HCT116 (cell line): ENCODE measurements around the gene WDHD1. TPM values are rescaled to one million over a fixed set of nuclear protein-coding genes. Genes with fewer than 3 reads are reported as not detected.

Source experiments
- ATAC-seq: fragments of 200-7000 bp; cut with Tn5 transposase; 2 replicates; pipeline ENCODE4 v1.9.1; 2020; ENCODE audit warnings: mild to moderate bottlenecking, moderate library complexity
- BruUV-seq: library from RNA; stranded (reverse); fragments of 400-500 nt; replicated peaks from 2 replicates; lab custom pipeline; 2021; lab: Mats Ljungman, UMichigan
- CTCF ChIA-PET: fragments of 300-600 bp; sonication (Branson Sonifier 250); formaldehyde crosslinking; loops from one replicate; lab custom pipeline; 2021; ENCODE audit warnings: antibody characterized with exemption; lab: Charles Lee
- POLR2A ChIA-PET: fragments of 300-600, 350-600 bp; sonication (Branson Sonifier 250); formaldehyde crosslinking; loops from one replicate; lab custom pipeline; 2021; ENCODE audit warnings: antibody characterized with exemption; lab: Charles Lee
- RAD21 ChIA-PET, 2 experiments: fragments of 300-600 bp; sonication (Branson Sonifier 250); formaldehyde crosslinking; loops; one replicate each; lab custom pipeline; 2023; ENCODE audit warnings: low total read pairs in 2 of 2; ENCODE audit not compliant: uncharacterized antibody in 2 of 2, unreplicated experiment in 2 of 2, low non-redundant PET in 1 of 2; lab: Charles Lee
- DNase-seq: peaks from one replicate; pipeline ENCODE4 v3.0.0-alpha.2; 2010; ENCODE audit warnings: low read depth, low spot score
- H2AFZ ChIP-seq: fragments of 200-600 bp; shearing (Covaris generic), sonication (generic); 2 replicates; pipeline ENCODE4 v1.6.1; 2017; ENCODE audit warnings: low read depth, mixed run types, mixed read lengths, antibody characterized with exemption, low read length; ENCODE audit not compliant: poor library complexity, severe bottlenecking
- H3K27ac ChIP-seq: 2 replicates; pipeline ENCODE4 v1.5.1; 2012; ENCODE audit warnings: low read depth, low read length
- H3K27me3 ChIP-seq: fragments of 200-600 bp; sonication (generic); 2 replicates; pipeline ENCODE4 v1.6.1; 2016; ENCODE audit warnings: mixed run types, low read length, mixed read lengths; ENCODE audit not compliant: insufficient read depth
- H3K36me3 ChIP-seq, 2 experiments: fragments of 200-500 bp in 1 of 2; fragments of 200-600 bp in 1 of 2; sonication (Bioruptor generic) in 1 of 2; sonication (generic) in 1 of 2; 2 replicates each; pipeline versions ENCODE4 v1.5.1 to v1.6.1; 2014 to 2016; ENCODE audit warnings: low read length in 2 of 2, inconsistent platforms in 1 of 2, mixed read lengths in 1 of 2, mixed run types in 1 of 2; ENCODE audit not compliant: insufficient read depth in 2 of 2, control insufficient read depth in 1 of 2
- H3K4me1 ChIP-seq, 2 experiments: fragments of 200-600 bp in 1 of 2; sonication (generic) in 1 of 2; 2 replicates each; pipeline versions ENCODE4 v1.5.1 to v1.6.1; 2012 to 2017; ENCODE audit warnings: low read length in 2 of 2, inconsistent platforms in 1 of 2, mild to moderate bottlenecking in 1 of 2, mixed read lengths in 1 of 2, mixed run types in 1 of 2, moderate library complexity in 1 of 2; ENCODE audit not compliant: insufficient read depth in 2 of 2, control insufficient read depth in 1 of 2
- H3K4me2 ChIP-seq: fragments of 200-600 bp; sonication (generic); 2 replicates; pipeline ENCODE4 v1.6.1; 2017; ENCODE audit warnings: mixed run types, low read length, mixed read lengths
- H3K4me3 ChIP-seq, 2 experiments: fragments of 200-600 bp in 1 of 2; sonication (generic) in 1 of 2; replicated peaks in 1 of 2; 2 replicates each; pipeline ENCODE4 v1.5.1; 2011 to 2016; ENCODE audit warnings: low read length in 2 of 2, control low read depth in 1 of 2, low read depth in 1 of 2, mild to moderate bottlenecking in 1 of 2, mixed read lengths in 1 of 2, mixed run types in 1 of 2
- H3K79me2 ChIP-seq: fragments of 200-600 bp; sonication (generic); 2 replicates; pipeline ENCODE4 v1.6.1; 2017; ENCODE audit warnings: mild to moderate bottlenecking, mixed run types, low read length, moderate library complexity, mixed read lengths; ENCODE audit not compliant: insufficient read depth
- H3K9ac ChIP-seq: fragments of 200-600 bp; sonication (generic); 2 replicates; pipeline ENCODE4 v1.6.1; 2016; ENCODE audit warnings: low read length, mixed read lengths
- H3K9me2 ChIP-seq: fragments of 200-600 bp; sonication (generic), shearing (Covaris generic); 2 replicates; pipeline ENCODE4 v1.6.1; 2017; ENCODE audit warnings: mixed run types, mild to moderate bottlenecking, moderate library complexity; ENCODE audit not compliant: insufficient read depth
- H3K9me3 ChIP-seq, 2 experiments: fragments of 200-500 bp in 1 of 2; fragments of 200-600 bp in 1 of 2; sonication (Bioruptor generic) in 1 of 2; sonication (generic) in 1 of 2; 2 replicates each; pipeline ENCODE4 v1.6.1; 2014 to 2017; ENCODE audit warnings: low read length in 2 of 2, mixed read lengths in 2 of 2, inconsistent platforms in 1 of 2, low read depth in 1 of 2, mild to moderate bottlenecking in 1 of 2, mixed run types in 1 of 2, moderate library complexity in 1 of 2; ENCODE audit not compliant: control insufficient read depth in 1 of 2, insufficient read depth in 1 of 2
- H4K20me1 ChIP-seq: fragments of 200-600 bp; sonication (generic), shearing (Covaris generic); 2 replicates; pipeline ENCODE4 v1.6.1; 2017; ENCODE audit warnings: mixed run types, mild to moderate bottlenecking, moderate library complexity; ENCODE audit not compliant: insufficient read depth
- CBX3 ChIP-seq: IDR thresholded peaks from 2 replicates; pipeline ENCODE4 v1.6.1; 2012; ENCODE audit warnings: low read depth
- CEBPB ChIP-seq: IDR thresholded peaks from 2 replicates; pipeline ENCODE4 v1.6.1; 2012; ENCODE audit warnings: low read depth
- EGR1 ChIP-seq: IDR thresholded peaks from 2 replicates; pipeline ENCODE4 v1.6.1; 2012; ENCODE audit warnings: low read depth
- EZH2phosphoT487 ChIP-seq: fragments of 200-600 bp; IDR thresholded peaks from 2 replicates; pipeline ENCODE4 v1.6.1; 2018; ENCODE audit warnings: antibody characterized with exemption, borderline replicate concordance
- FOSL1 ChIP-seq: IDR thresholded peaks from 2 replicates; pipeline ENCODE4 v1.6.1; 2012; ENCODE audit warnings: low read depth
- JUND ChIP-seq: IDR thresholded peaks from 2 replicates; pipeline ENCODE4 v1.6.1; 2012
- POLR2A ChIP-seq: IDR thresholded peaks from 2 replicates; pipeline ENCODE4 v1.7.0; 2011; ENCODE audit warnings: borderline replicate concordance; ENCODE audit not compliant: insufficient read depth, insufficient read length; ENCODE audit errors: extremely low read depth
- POLR2AphosphoS5 ChIP-seq: IDR thresholded peaks from 2 replicates; pipeline ENCODE4 v1.6.1; 2011; ENCODE audit warnings: mild to moderate bottlenecking, low read depth, low read length, moderate library complexity
- SIN3A ChIP-seq: IDR thresholded peaks from 2 replicates; pipeline ENCODE4 v1.6.1; 2012; ENCODE audit warnings: low read depth
- SRF ChIP-seq: IDR thresholded peaks from 2 replicates; pipeline ENCODE4 v1.6.1; 2012; ENCODE audit warnings: low read depth
- TCF7L2 ChIP-seq: IDR thresholded peaks from 2 replicates; pipeline ENCODE4 v1.7.0; 2011; ENCODE audit warnings: borderline replicate concordance, inconsistent platforms; ENCODE audit not compliant: insufficient read depth, insufficient read length; ENCODE audit errors: extremely low read depth
- YY1 ChIP-seq: IDR thresholded peaks from 2 replicates; pipeline ENCODE4 v1.6.1; 2011; ENCODE audit warnings: low read length, low read depth, moderate library complexity, mild to moderate bottlenecking; ENCODE audit not compliant: insufficient replicate concordance; ENCODE audit errors: extremely low read depth
- ZNF274 ChIP-seq: fragments of 200-500 bp; sonication (Bioruptor generic); IDR thresholded peaks from 2 replicates; pipeline ENCODE4 v1.6.1; 2014; ENCODE audit warnings: mild to moderate bottlenecking, low read depth, low read length, inconsistent platforms
- intact Hi-C: fragments of 100-400 bp; cut with micrococcal nuclease; formaldehyde crosslinking; loops from 2 replicates; pipeline ENCODE4 v1.10.0; 2022
- total RNA-seq: library from RNA; stranded (reverse); gene quantifications from one replicate; pipeline ENCODE4 v1.2.1, GENCODE V29; 2021; ENCODE audit not compliant: unreplicated experiment
- TF ChIP-seq, protein P1 (sequence below), 3 experiments: fragments of 200-600 bp in 1 of 3; sonication (generic) in 1 of 3; IDR thresholded peaks in 2 of 3; conservative IDR thresholded peaks in 1 of 3; 2 replicates each; pipeline ENCODE4 v1.5.1; 2012 to 2017; ENCODE audit warnings: low read depth in 2 of 3, low read length in 2 of 3, antibody characterized with exemption in 1 of 3, borderline replicate concordance in 1 of 3, control low read depth in 1 of 3, mild to moderate bottlenecking in 1 of 3, mixed read lengths in 1 of 3, mixed run types in 1 of 3, moderate library complexity in 1 of 3; ENCODE audit not compliant: insufficient read depth in 1 of 3
- TF ChIP-seq, protein P2 (sequence below): IDR thresholded peaks from 2 replicates; pipeline ENCODE4 v1.6.1; 2012
- TF ChIP-seq, protein P3 (sequence below): IDR thresholded peaks from 2 replicates; pipeline ENCODE4 v1.6.1; 2012; ENCODE audit warnings: low read depth
- TF ChIP-seq, protein P4 (sequence below): IDR thresholded peaks from 2 replicates; pipeline ENCODE4 v1.6.1; 2011; ENCODE audit warnings: mild to moderate bottlenecking, low read length, moderate library complexity; ENCODE audit not compliant: insufficient replicate concordance; ENCODE audit errors: extremely low read depth

WDHD1 gene
- total RNA-seq, 1 experiment from 2014 or later, result 44.3 TPM

DNA sequence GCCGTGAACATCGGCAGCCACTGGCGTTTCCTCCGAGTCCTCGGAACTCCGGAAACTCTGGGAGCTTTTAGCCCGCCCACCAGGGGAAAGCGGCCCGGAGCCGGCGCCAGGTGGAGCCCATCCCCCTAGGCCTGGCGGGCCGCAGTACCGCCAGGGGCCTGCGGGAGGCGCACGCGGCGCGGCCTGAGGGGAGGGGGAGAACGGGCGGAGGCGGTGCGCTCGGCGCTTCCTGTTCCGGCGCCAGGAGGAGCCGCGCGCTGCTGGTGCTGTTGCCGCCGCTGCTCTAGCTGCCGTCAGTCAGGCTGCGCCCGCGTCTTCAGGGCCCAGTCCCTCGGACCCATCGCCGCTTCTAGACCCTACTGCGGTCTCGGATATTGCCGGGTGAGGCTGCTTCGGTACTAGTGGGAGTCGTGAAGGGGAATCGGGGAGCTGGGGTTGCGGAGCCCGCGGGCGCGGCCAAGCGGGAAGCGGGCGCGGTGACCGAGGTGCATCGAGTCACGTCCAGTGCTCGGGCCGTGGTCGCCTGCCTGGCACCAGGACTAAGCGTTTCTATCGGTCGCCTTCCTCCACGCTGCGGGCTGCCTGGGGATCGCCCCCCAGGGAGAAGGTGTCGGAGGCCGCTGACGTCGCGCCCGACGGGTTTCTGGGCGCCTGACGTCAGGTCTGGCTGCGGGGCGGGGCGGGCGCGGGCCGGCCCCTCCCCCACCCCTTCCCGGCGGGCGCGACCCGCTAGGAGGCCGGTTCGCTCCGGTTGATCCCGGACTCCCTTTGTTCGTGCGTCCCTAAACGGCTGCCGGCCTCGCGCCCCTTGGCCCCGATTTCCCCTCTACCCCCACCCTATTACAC is 24.7 kb upstream of the WDHD1 start, which contains the start of gene MAPK1IP1L:
MAPK1IP1L (plus strand) TSS at position 225 of the 846 bp plus-strand sequence. CDS start 10,037 bp downstream, outside the sequence.
- Histone ChIP-seq H3K9me3 (no peaks in the 10 kb centered on the region), H3K36me3 (peaks cover 0 to 6% of the 10 kb centered on the region in 2 experiments; a peak in 2 of 4 replicates), H3K9ac (peak within 1 kb of the TSS; percentile 98), H3K79me2 (peaks cover 48% of the 10 kb centered on the region), H3K4me1 (peaks cover 4 to 21% of the 10 kb centered on the region in 2 experiments; a peak in 3 of 4 replicates), H2AFZ (no peak within 1 kb of the TSS), H3K27me3 (no peaks in the 10 kb centered on the region), H3K9me2 (no peaks in the 10 kb centered on the region), H3K4me2 (peak within 1 kb of the TSS; percentile 81), H3K27ac (peak within 1 kb of the TSS; percentile 99), H4K20me1 (peaks cover 26% of the 10 kb centered on the region; the same call in 1 of the 2 replicates), H3K4me3 (peak within 1 kb of the TSS; percentile 66 to 97)
- DNase-seq (peak; percentile 63), ATAC-seq (peak; percentile 89)
- RAD21 ChIA-PET, result no interaction called here
- CTCF ChIA-PET, result interaction anchor here (0.6 to 1.9 kb wide), 15 partner anchors 8 to 194 kb away, joined by 3 to 10 read pairs (median 3); partner anchors contain the start of genes SOCS4 and WDHD1
- intact Hi-C loops, result loop anchor here (1.0 kb wide), 1 partner anchor 110 kb away; no protein-coding TSS in a partner anchor
- BruUV-seq, result no TSS peak
- POLR2A ChIA-PET, result interaction anchor here (0.7 to 2.7 kb wide), 13 partner anchors 8 to 149 kb away, joined by 3 to 11 read pairs (median 3); partner anchors contain the start of genes DLGAP5, GCH1, SOCS4 and WDHD1
- TF ChIP-seq EZH2phosphoT487 (no peak), POLR2A (peak; percentile 96), CBX3 (peak; percentile 79; the same call in 1 of the 2 replicates), SIN3A (peak; percentile 90), POLR2AphosphoS5 (peak; percentile 98), FOSL1 (0 out of 2 replicates have a peak, but pooled peaks have one; percentile 9), CEBPB (no peak), ZNF274 (no peak), EGR1 (peak; percentile 89), SRF (peak; percentile 52; the same call in 1 of the 2 replicates), TCF7L2 (peak; percentile 28), YY1 (peak; percentile 78), JUND (0 out of 2 replicates have a peak, but pooled peaks have one; percentile 18)
- TF ChIP-seq, protein P1, sequence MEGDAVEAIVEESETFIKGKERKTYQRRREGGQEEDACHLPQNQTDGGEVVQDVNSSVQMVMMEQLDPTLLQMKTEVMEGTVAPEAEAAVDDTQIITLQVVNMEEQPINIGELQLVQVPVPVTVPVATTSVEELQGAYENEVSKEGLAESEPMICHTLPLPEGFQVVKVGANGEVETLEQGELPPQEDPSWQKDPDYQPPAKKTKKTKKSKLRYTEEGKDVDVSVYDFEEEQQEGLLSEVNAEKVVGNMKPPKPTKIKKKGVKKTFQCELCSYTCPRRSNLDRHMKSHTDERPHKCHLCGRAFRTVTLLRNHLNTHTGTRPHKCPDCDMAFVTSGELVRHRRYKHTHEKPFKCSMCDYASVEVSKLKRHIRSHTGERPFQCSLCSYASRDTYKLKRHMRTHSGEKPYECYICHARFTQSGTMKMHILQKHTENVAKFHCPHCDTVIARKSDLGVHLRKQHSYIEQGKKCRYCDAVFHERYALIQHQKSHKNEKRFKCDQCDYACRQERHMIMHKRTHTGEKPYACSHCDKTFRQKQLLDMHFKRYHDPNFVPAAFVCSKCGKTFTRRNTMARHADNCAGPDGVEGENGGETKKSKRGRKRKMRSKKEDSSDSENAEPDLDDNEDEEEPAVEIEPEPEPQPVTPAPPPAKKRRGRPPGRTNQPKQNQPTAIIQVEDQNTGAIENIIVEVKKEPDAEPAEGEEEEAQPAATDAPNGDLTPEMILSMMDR (IDR thresholded peaks at IDR 0.05 in 2 of 3, conservative IDR thresholded peaks at IDR 0.05 in 1 of 3; ENCODE audit: borderline replicate concordance in 1 of 3, insufficient read depth in 1 of 3, low read depth in 2 of 3, low read length in 2 of 3), result peak; percentile 92 to 99 (median 96)
- TF ChIP-seq, protein P2, sequence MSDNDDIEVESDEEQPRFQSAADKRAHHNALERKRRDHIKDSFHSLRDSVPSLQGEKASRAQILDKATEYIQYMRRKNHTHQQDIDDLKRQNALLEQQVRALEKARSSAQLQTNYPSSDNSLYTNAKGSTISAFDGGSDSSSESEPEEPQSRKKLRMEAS, result peak; percentile 77
- TF ChIP-seq, protein P3, sequence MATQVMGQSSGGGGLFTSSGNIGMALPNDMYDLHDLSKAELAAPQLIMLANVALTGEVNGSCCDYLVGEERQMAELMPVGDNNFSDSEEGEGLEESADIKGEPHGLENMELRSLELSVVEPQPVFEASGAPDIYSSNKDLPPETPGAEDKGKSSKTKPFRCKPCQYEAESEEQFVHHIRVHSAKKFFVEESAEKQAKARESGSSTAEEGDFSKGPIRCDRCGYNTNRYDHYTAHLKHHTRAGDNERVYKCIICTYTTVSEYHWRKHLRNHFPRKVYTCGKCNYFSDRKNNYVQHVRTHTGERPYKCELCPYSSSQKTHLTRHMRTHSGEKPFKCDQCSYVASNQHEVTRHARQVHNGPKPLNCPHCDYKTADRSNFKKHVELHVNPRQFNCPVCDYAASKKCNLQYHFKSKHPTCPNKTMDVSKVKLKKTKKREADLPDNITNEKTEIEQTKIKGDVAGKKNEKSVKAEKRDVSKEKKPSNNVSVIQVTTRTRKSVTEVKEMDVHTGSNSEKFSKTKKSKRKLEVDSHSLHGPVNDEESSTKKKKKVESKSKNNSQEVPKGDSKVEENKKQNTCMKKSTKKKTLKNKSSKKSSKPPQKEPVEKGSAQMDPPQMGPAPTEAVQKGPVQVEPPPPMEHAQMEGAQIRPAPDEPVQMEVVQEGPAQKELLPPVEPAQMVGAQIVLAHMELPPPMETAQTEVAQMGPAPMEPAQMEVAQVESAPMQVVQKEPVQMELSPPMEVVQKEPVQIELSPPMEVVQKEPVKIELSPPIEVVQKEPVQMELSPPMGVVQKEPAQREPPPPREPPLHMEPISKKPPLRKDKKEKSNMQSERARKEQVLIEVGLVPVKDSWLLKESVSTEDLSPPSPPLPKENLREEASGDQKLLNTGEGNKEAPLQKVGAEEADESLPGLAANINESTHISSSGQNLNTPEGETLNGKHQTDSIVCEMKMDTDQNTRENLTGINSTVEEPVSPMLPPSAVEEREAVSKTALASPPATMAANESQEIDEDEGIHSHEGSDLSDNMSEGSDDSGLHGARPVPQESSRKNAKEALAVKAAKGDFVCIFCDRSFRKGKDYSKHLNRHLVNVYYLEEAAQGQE, result no peak
- TF ChIP-seq, protein P4, sequence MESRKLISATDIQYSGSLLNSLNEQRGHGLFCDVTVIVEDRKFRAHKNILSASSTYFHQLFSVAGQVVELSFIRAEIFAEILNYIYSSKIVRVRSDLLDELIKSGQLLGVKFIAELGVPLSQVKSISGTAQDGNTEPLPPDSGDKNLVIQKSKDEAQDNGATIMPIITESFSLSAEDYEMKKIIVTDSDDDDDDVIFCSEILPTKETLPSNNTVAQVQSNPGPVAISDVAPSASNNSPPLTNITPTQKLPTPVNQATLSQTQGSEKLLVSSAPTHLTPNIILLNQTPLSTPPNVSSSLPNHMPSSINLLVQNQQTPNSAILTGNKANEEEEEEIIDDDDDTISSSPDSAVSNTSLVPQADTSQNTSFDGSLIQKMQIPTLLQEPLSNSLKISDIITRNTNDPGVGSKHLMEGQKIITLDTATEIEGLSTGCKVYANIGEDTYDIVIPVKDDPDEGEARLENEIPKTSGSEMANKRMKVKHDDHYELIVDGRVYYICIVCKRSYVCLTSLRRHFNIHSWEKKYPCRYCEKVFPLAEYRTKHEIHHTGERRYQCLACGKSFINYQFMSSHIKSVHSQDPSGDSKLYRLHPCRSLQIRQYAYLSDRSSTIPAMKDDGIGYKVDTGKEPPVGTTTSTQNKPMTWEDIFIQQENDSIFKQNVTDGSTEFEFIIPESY, result no peak
